Suprapubic skin (tissue), 4 donors: Measurements from ENCODE around the gene FNBP1L. TPM values are rescaled to one million over a fixed set of nuclear protein-coding genes. Genes with fewer than 3 reads are reported as not detected.
A peak's percentile ranks its signal among the peaks of the same experiment; 100 is the strongest.

Experiments
- DNase-seq, 2 donors: peaks; one replicate each; pipeline ENCODE4 v3.0.0-alpha.2; 2019; ENCODE audit warnings: low spot score in 2 of 2
- H3K27ac ChIP-seq: fragments of 200-600 bp; sonication (generic); one replicate; pipeline ENCODE4 v1.5.1; 2019
- H3K27me3 ChIP-seq: fragments of 200-600 bp; sonication (generic); one replicate; pipeline ENCODE4 v1.5.1; 2019
- H3K36me3 ChIP-seq: fragments of 200-600 bp; sonication (generic); one replicate; pipeline ENCODE4 v1.5.1; 2019
- H3K4me1 ChIP-seq: fragments of 200-600 bp; sonication (generic); one replicate; pipeline ENCODE4 v1.5.1; 2019
- H3K4me3 ChIP-seq: fragments of 200-600 bp; sonication (generic); one replicate; pipeline ENCODE4 v1.5.1; 2019; ENCODE audit warnings: mild to moderate bottlenecking
- H3K9me3 ChIP-seq: fragments of 200-600 bp; sonication (generic); one replicate; pipeline ENCODE4 v1.5.1; 2019
- CTCF ChIP-seq, 2 donors: fragments of 200-600 bp in 1 of 2; fragments of 450-650 bp in 1 of 2; sonication (generic) in 1 of 2; IDR thresholded peaks; one replicate each; pipeline ENCODE4 v1.5.1; 2016 to 2019; ENCODE audit warnings: antibody characterized with exemption in 2 of 2, mild to moderate bottlenecking in 1 of 2, moderate library complexity in 1 of 2
- EP300 ChIP-seq: sonication (generic); formaldehyde crosslinking; IDR thresholded peaks from one replicate; pipeline ENCODE4 v1.6.1; 2017; ENCODE audit warnings: antibody characterized with exemption
- POLR2A ChIP-seq, 2 donors: fragments of 450-650 bp; IDR thresholded peaks; one replicate each; pipeline ENCODE4 v1.6.1; 2017; ENCODE audit warnings: antibody characterized with exemption in 2 of 2, mild to moderate bottlenecking in 2 of 2, moderate library complexity in 2 of 2
- POLR2AphosphoS5 ChIP-seq, 3 donors: sonication (generic); formaldehyde crosslinking; IDR thresholded peaks; one replicate each; pipeline ENCODE4 v1.6.1; 2017; ENCODE audit warnings: antibody characterized with exemption in 3 of 3
- WGBS: methylation state at CpG from one replicate; pipeline ENCODE4 v1.1.5; 2018; 5-methylcytosine and 5-hydroxymethylcytosine counted together
- total RNA-seq, 4 donors: library from RNA; depleted of rRNA; stranded (reverse); fragments of >200 nt; gene quantifications; one replicate each; pipeline ENCODE4 v1.1.0, GENCODE V29; 2016

The FNBP1L gene
- total RNA-seq, 4 donors from 2014 or later = 18.6 to 60.8 (median 25.2) TPM

- Histone ChIP-seq H3K9me3 (no peaks in the 10 kb centered on the region), H3K4me1 (peaks cover 15% of the 10 kb centered on the region), H3K36me3 (peaks cover 43% of the 10 kb centered on the region), H3K4me3 (no peak overlapping the region), H3K27ac (peak overlapping the region; percentile 19), H3K27me3 (no peaks in the 10 kb centered on the region)
- DNase-seq = no peak
- TF ChIP-seq EP300 (no peak), POLR2A (IDR thresholded peaks at IDR 0.05) (no peak), CTCF (IDR thresholded peaks at IDR 0.05) (no peak), POLR2AphosphoS5 (IDR thresholded peaks at IDR 0.05) (no peak)
- WGBS = 81% methylated on average over 18 of the region's 18 CpGs
Observed at GRCh38 chr1:93577536-93578432, 129.9 kb downstream of the FNBP1L start.

DNA sequence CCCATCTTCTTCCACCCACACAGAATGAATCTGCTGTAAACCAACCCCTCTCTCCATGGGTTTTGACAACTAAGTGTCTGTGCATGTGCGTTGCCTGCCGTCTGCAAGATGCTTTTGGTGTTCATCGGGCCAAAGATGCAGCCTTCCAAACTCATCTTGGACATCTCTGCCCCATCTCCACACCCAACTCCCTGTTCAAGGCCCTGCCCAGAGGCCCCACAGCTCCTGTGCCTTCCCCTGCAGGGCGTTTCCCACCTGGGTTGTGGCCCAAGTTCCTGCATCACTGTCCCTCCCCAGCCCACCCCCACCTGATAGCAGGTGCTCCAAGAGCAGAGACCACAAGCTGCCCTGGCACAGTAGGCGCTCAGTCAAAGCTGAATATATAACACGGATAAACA is 130.5 kb downstream of the FNBP1L start:
- H3K9me3 ChIP-seq = no peaks in the 10 kb centered on the region
- WGBS = 93% methylated on average over 6 of the region's 6 CpGs
- no peak overlapping the region for H3K4me3 ChIP-seq
- peaks cover 16% of the 10 kb centered on the region for H3K4me1 ChIP-seq
- no peak for DNase-seq
- no peaks in the 10 kb centered on the region for H3K27me3 ChIP-seq
- H3K27ac ChIP-seq = peak overlapping the region; percentile 79
- peaks cover 46% of the 10 kb centered on the region for H3K36me3 ChIP-seq
- TF ChIP-seq POLR2A (IDR thresholded peaks at IDR 0.05) = no peak
- no peak for TF ChIP-seq POLR2AphosphoS5 (IDR thresholded peaks at IDR 0.05)
- no peak for TF ChIP-seq EP300
- TF ChIP-seq CTCF (IDR thresholded peaks at IDR 0.05) = no peak

DNA sequence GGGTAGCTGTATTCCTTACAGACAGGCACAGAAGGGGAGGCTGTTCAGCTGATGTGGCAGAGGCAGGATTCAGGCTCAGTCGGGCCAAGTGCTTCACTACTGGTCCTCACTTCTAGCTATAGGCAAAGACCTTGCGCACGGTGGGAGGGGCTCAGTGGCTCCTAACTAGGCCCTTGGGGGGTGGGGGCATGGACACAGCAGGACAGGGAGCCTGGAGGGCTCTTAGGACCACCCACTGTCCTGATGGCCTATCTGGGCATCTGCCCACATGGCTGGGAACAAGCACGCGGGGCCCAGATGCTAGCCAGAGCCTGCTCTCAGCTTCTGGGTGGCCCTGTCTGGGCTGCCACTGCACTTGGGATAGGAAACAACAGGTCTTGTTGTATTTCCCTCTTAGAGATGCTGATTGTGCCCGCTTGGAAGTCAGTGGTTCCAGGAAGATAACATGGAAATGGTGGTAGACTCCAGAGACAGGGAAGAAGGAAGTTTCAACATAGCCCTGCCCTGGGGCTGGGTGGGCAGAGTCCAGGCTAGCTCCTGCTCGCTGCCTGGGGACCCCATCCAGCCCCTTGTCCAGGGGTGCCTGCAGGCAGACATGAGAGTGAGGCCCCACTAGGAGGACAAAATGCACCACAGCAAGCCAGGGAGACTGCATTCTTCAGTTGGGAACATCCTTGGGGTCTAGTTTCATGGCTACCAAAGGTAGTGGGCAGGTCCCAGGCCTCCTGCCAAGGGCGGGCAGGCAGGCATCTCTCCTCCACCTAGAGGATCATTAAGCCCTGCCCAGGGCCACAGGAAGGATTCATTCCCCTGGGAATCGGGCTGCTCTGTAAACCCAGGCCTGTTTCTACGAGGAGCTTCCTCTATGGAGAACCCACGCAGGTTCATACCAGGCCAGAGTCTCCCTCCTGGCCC is 131.2 kb downstream of the FNBP1L start:
- Histone ChIP-seq H3K9me3 (no peaks in the 10 kb centered on the region), H3K4me3 (no peak overlapping the region), H3K36me3 (peaks cover 46% of the 10 kb centered on the region), H3K4me1 (peaks cover 24% of the 10 kb centered on the region), H3K27ac (peak overlapping the region; percentile 79), H3K27me3 (no peaks in the 10 kb centered on the region)
- TF ChIP-seq POLR2AphosphoS5 (IDR thresholded peaks at IDR 0.05) (no peak), EP300 (no peak), CTCF (IDR thresholded peaks at IDR 0.05) (no peak), POLR2A (IDR thresholded peaks at IDR 0.05) (no peak)
- DNase-seq = no peak
- 74% methylated on average over 6 of the region's 11 CpGs for WGBS

GRCh38 chr1:93579891-93580290 is 132.0 kb downstream of the FNBP1L start:
- H3K4me1 ChIP-seq = peaks cover 31% of the 10 kb centered on the region
- no peaks in the 10 kb centered on the region for H3K9me3 ChIP-seq
- H3K36me3 ChIP-seq = peaks cover 39% of the 10 kb centered on the region
- no peak for DNase-seq
- TF ChIP-seq POLR2A (IDR thresholded peaks at IDR 0.05) = no peak
- TF ChIP-seq CTCF (IDR thresholded peaks at IDR 0.05) = no peak
- TF ChIP-seq EP300 = no peak
- TF ChIP-seq POLR2AphosphoS5 (IDR thresholded peaks at IDR 0.05) = peak in 1 of 3 donors; percentile 35
- H3K27ac ChIP-seq = peak overlapping the region; percentile 79
- no peaks in the 10 kb centered on the region for H3K27me3 ChIP-seq
- no peak overlapping the region for H3K4me3 ChIP-seq
- no CpG with 5 or more reads among the region's 5 CpGs for WGBS
